Measurements from ENCODE around the gene CYP4F2.
"Not testable (repeated sequence)": the region's sequence is repeated elsewhere in the genome, so short reads cannot be mapped to it uniquely, and the experiment has no call there.

The CYP4F2 gene

GRCh38 chr19:15831626-15832025 is 66.2 kb downstream of the CYP4F2 start:
- DNase-seq (ENCODE audit: low spot score) = no peak
- no peak for TF ChIP-seq CTCF (IDR thresholded peaks at IDR 0.05; ENCODE audit: borderline replicate concordance, control extremely low read depth, extremely low read depth, insufficient read depth, missing control alignments)
- in situ Hi-C loops (cut with MboI; ENCODE audit: low sequenced_read_pairs, unreplicated experiment) = no loop called here

GRCh38 chr19:15829786-15830185 is 68.1 kb downstream of the CYP4F2 start:
- in situ Hi-C loops (cut with MboI; ENCODE audit: low sequenced_read_pairs, unreplicated experiment) = no loop called here
- no peak for TF ChIP-seq CTCF (IDR thresholded peaks at IDR 0.05; ENCODE audit: borderline replicate concordance, control extremely low read depth, extremely low read depth, insufficient read depth, missing control alignments)
- no peak for DNase-seq (ENCODE audit: low spot score)

GRCh38 chr19:15829306-15829698 is 68.6 kb downstream of the CYP4F2 start:
- no peak for TF ChIP-seq CTCF (IDR thresholded peaks at IDR 0.05; ENCODE audit: borderline replicate concordance, control extremely low read depth, extremely low read depth, insufficient read depth, missing control alignments)
- no peak for DNase-seq (ENCODE audit: low spot score)
- in situ Hi-C loops (cut with MboI; ENCODE audit: low sequenced_read_pairs, unreplicated experiment) = no loop called here

- in situ Hi-C loops (cut with MboI; ENCODE audit: low sequenced_read_pairs, unreplicated experiment) = not testable (repeated sequence)
Observed at GRCh38 chr19:15828611-15829305, 69.1 kb downstream of the CYP4F2 start.

GRCh38 chr19:15828121-15828610 is 69.7 kb downstream of the CYP4F2 start:
- DNase-seq (ENCODE audit: low spot score) = no peak
- in situ Hi-C loops (cut with MboI; ENCODE audit: low sequenced_read_pairs, unreplicated experiment) = no loop called here
- TF ChIP-seq CTCF (IDR thresholded peaks at IDR 0.05; ENCODE audit: borderline replicate concordance, control extremely low read depth, extremely low read depth, insufficient read depth, missing control alignments) = no peak

More at GRCh38 chr19:15828611-15829305, 69.1 kb downstream of the CYP4F2 start:
- DNase-seq (ENCODE audit: low spot score) = not testable (repeated sequence)
